ENCODE data around the gene F8.

F8 gene

DNA sequence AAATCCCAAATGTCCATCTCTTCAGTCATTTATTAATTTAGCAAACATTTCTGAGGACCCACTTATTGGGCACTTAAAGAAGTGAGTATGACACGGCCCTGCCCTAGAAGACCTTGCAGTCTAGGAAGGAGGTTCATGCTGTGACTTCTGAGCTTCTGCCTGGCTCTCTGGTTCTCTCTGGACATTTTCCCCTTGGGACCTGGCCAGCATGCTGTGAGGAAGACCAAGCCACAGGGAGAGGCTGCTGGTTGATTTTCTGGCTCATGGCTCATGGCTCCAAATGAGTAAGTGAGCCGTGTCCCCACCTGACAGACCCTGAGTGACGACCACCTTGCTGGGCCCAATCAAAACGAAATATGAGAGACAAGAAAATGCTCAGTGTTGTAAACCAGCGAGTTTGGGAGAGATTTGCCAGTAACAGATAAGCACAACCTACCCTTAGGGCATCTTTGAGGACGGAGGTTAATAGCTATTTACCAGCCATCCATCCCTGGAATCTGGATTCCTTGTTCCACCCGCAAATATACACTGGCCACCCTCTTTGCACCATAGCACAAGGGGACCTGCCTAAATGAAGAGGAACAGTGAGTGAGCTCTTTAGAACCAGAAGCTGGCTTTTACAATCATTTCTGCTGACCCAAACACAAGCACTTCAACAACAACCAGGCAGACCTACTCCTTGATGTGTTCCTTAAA, 218.1 kb downstream of the F8 start:
- Histone ChIP-seq H3K4me1 (ENCODE audit: control insufficient read depth, insufficient read depth, low read length) (peaks cover 3% of the 10 kb centered on the region), H3K27me3 (ENCODE audit: control insufficient read depth, insufficient read depth, low read length) (peaks cover 2% of the 10 kb centered on the region; the same call in 1 of the 2 replicates), H3K9me3 (ENCODE audit: control insufficient read depth, insufficient read depth, low read length) (no peaks in the 10 kb centered on the region), H3K27ac (ENCODE audit: low read length) (no peak overlapping the region), H3K36me3 (ENCODE audit: control insufficient read depth, insufficient read depth, low read length) (no peaks in the 10 kb centered on the region), H3K4me3 (ENCODE audit: low read length) (peak overlapping the region; percentile 59; the same call in 1 of the 2 replicates)
- DNase-seq (ENCODE audit: low read depth, low spot score) = no peak
- no CpG with 5 or more reads among the region's 7 CpGs for WGBS (ENCODE audit: insufficient coverage, insufficient read length)

DNA sequence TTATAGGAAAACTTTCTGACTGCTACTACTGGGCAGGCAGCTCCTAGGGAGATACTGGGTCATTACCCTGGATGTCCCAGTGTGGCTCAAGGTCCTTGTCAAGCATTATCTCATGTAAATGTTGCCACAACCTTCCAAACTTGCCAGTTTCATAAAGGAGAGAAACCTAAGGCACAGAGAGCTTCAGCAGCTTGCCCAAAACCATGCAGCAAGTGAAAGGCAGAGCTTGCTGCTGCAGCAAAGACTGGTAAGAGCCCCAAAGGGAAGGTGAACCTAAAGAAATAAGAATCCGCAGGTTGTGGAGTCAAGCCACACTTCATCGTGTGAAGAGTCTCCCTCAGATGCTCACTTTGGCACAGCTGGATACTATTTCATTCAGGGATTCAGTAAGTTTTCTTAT, 219.6 kb downstream of the F8 start:
- DNase-seq (ENCODE audit: low read depth, low spot score) = no peak
- Histone ChIP-seq H3K9me3 (ENCODE audit: control insufficient read depth, insufficient read depth, low read length) (no peaks in the 10 kb centered on the region), H3K36me3 (ENCODE audit: control insufficient read depth, insufficient read depth, low read length) (no peaks in the 10 kb centered on the region), H3K27ac (ENCODE audit: low read length) (no peak overlapping the region), H3K4me1 (ENCODE audit: control insufficient read depth, insufficient read depth, low read length) (peaks cover 3% of the 10 kb centered on the region), H3K27me3 (ENCODE audit: control insufficient read depth, insufficient read depth, low read length) (peaks cover 2% of the 10 kb centered on the region; the same call in 1 of the 2 replicates), H3K4me3 (ENCODE audit: low read length) (no peak overlapping the region)
- WGBS (ENCODE audit: insufficient coverage, insufficient read length) = no CpG with 5 or more reads among the region's 2 CpGs

DNA sequence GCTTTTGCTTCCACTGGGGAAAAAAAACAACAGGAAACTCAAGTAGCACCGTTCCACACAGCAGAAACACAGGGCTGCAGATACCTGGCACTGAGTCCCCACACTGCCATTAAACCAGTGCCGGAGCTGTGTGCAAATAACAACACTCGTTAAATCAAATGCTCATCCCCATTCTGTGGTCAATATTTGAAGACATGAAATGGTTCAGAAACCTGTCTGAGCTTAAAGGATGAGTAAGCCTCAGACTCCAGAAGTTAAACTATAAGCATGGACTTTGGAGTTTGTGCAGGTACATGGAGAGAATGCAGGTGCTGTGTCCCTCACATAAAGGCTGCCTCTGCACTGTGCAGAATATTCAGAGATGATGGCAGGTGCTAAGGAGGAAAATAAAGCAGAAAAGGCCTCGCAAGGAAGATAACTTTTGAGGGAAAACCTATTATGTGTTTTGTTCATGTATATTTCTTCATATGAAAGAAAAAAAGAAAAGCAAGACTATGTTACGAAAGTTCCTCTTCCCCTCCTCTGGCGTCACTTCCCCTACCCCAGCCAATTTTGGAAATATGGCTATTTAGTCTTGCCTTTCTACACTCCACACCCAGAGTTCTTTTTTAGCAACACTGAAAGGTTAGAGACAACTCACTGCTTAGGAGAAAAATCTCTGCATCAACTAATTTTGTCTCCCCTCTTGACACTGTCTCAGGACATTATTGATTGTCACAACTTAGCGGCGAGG, 221.9 kb downstream of the F8 start:
- Histone ChIP-seq H3K9me3 (ENCODE audit: control insufficient read depth, insufficient read depth, low read length) (no peaks in the 10 kb centered on the region), H3K36me3 (ENCODE audit: control insufficient read depth, insufficient read depth, low read length) (no peaks in the 10 kb centered on the region), H3K4me1 (ENCODE audit: control insufficient read depth, insufficient read depth, low read length) (peaks cover 3% of the 10 kb centered on the region), H3K27ac (ENCODE audit: low read length) (no peak overlapping the region), H3K4me3 (ENCODE audit: low read length) (no peak overlapping the region), H3K27me3 (ENCODE audit: control insufficient read depth, insufficient read depth, low read length) (peaks cover 2% of the 10 kb centered on the region; the same call in 1 of the 2 replicates)
- WGBS (ENCODE audit: insufficient coverage, insufficient read length) = no CpG with 5 or more reads among the region's 8 CpGs
- no peak for DNase-seq (ENCODE audit: low read depth, low spot score)

DNA sequence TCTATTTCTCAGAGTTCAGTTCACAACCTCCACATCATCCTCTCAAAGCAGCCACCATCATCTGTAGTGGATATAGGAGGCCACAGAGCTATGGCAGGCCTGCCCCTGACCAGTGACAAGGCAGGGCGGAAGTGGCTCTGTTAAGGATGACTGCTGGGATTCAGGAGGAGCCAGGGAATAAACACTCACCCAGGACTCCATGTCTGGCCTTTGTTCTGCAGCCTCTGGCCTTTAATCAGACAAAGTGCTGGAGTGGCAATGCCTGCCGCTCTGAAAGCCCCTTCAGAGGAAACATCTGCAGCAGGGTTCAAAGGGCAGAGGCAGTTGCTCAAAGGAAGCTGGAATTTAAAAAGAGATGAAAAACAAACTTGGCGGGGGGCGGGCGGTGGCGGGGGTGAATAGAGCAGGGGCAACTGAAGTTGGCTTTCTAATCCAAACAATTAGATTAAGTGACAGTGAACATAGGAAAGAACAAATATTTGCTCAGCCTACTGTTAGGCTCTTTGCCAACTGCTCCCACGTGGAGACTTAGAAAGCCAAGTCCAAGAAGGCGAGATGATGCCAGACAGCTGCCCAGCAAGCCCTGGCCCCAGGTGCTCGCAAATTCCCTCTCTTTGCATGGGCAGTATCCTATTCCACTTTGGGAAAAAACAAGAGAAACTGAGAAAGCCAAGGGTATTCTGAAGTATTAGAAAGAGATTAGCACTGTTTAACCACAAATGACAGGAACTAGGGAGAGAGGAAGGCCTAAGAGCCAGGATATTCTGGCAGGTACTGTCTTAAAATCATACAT, 222.8 kb downstream of the F8 start:
- Histone ChIP-seq H3K36me3 (ENCODE audit: control insufficient read depth, insufficient read depth, low read length) (no peaks in the 10 kb centered on the region), H3K27me3 (ENCODE audit: control insufficient read depth, insufficient read depth, low read length) (peaks cover 2% of the 10 kb centered on the region; the same call in 1 of the 2 replicates), H3K4me1 (ENCODE audit: control insufficient read depth, insufficient read depth, low read length) (peaks cover 3% of the 10 kb centered on the region), H3K27ac (ENCODE audit: low read length) (no peak overlapping the region), H3K4me3 (ENCODE audit: low read length) (no peak overlapping the region), H3K9me3 (ENCODE audit: control insufficient read depth, insufficient read depth, low read length) (no peaks in the 10 kb centered on the region)
- WGBS (ENCODE audit: insufficient coverage, insufficient read length) = no CpG with 5 or more reads among the region's 9 CpGs
- DNase-seq (ENCODE audit: low read depth, low spot score) = no peak

DNA sequence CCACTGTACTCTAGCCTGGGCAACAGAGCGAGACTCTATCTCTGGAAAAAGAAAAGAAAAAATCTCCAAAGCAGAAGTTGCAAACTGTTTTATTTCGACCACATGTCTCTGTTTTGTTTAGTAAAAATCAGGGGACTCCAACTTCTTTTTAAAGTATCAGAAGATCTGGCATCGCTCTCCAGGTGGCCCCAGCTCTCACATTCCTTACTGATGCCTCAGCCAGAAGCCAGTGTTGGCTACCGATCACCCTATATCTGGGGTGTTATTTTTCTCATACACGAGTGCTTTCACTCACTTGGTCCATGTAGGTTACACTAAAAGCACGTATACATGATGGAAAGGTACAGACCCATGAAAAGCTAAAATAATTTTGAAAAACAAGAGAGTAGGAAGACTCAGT, 225.5 kb downstream of the F8 start:
- DNase-seq (ENCODE audit: low read depth, low spot score) = no peak
- no peaks in the 10 kb centered on the region for H3K27me3 ChIP-seq (ENCODE audit: control insufficient read depth, insufficient read depth, low read length)
- no peaks in the 10 kb centered on the region for H3K36me3 ChIP-seq (ENCODE audit: control insufficient read depth, insufficient read depth, low read length)
- H3K4me1 ChIP-seq (ENCODE audit: control insufficient read depth, insufficient read depth, low read length) = peaks cover 2% of the 10 kb centered on the region
- H3K9me3 ChIP-seq (ENCODE audit: control insufficient read depth, insufficient read depth, low read length) = no peaks in the 10 kb centered on the region
- no peak overlapping the region for H3K27ac ChIP-seq (ENCODE audit: low read length)
- H3K4me3 ChIP-seq (ENCODE audit: low read length) = no peak overlapping the region
- WGBS (ENCODE audit: insufficient coverage, insufficient read length) = no CpG with 5 or more reads among the region's 6 CpGs

DNA sequence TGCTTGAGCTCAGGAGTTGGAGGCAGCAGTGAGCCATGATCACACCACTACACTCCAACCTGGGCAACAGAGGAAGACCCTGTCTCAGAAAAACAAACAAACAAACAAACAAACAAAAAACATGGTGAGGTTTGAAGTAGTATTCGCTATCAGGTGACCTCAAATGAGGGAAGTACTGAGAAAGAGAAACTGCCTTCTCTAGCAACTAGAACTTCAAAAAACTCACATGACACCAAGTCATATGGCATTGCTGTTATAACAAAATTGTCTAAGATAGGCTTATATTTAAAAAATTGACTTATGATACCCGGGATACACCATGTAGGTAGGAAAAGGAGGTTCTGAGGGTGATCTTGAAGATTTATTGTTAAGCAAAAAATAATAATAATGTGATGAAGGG, 227.5 kb downstream of the F8 start:
- H3K27me3 ChIP-seq (ENCODE audit: control insufficient read depth, insufficient read depth, low read length) = no peaks in the 10 kb centered on the region
- no peaks in the 10 kb centered on the region for H3K4me1 ChIP-seq (ENCODE audit: control insufficient read depth, insufficient read depth, low read length)
- no CpG with 5 or more reads among the region's 2 CpGs for WGBS (ENCODE audit: insufficient coverage, insufficient read length)
- H3K36me3 ChIP-seq (ENCODE audit: control insufficient read depth, insufficient read depth, low read length) = no peaks in the 10 kb centered on the region
- no peak overlapping the region for H3K4me3 ChIP-seq (ENCODE audit: low read length)
- no peak overlapping the region for H3K27ac ChIP-seq (ENCODE audit: low read length)
- DNase-seq (ENCODE audit: low read depth, low spot score) = no peak
- no peaks in the 10 kb centered on the region for H3K9me3 ChIP-seq (ENCODE audit: control insufficient read depth, insufficient read depth, low read length)

DNA sequence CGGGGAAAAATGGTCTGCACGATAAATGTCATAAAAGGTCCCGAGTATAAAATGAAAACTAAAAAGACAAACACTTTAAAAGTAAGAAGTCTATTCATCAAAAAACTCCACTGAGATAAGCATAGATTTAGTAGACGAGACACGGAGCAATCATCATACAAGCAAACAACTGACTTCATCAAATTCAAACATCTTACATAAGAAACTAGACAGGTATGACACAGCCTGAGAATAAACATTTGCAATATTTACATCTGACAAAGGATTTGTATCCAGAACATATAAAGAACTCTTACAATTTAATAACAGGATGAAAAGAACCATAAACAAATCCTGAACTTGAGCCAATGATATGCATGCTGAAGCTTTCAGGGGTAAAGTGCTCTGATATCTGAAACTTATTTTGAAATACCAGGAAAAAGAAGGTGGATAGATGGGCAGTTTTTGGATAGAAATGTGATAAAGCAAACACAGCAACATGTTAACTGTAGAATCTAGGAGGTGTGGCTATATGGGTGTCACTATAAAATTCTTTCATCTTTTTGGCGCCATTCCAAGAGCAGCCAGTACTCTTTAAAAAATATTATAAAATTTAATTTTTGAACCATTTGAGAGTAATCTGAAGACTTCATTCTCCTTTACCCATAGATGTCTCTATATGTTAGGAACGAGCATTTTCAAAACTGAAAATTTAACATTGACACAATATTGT, 229.3 kb downstream of the F8 start:
- Histone ChIP-seq H3K4me3 (ENCODE audit: low read length) (no peak overlapping the region), H3K27me3 (ENCODE audit: control insufficient read depth, insufficient read depth, low read length) (no peaks in the 10 kb centered on the region), H3K36me3 (ENCODE audit: control insufficient read depth, insufficient read depth, low read length) (no peaks in the 10 kb centered on the region), H3K9me3 (ENCODE audit: control insufficient read depth, insufficient read depth, low read length) (no peaks in the 10 kb centered on the region), H3K4me1 (ENCODE audit: control insufficient read depth, insufficient read depth, low read length) (no peaks in the 10 kb centered on the region), H3K27ac (ENCODE audit: low read length) (no peak overlapping the region)
- no peak for DNase-seq (ENCODE audit: low read depth, low spot score)
- WGBS (ENCODE audit: insufficient coverage, insufficient read length) = no CpG with 5 or more reads among the region's 7 CpGs

DNA sequence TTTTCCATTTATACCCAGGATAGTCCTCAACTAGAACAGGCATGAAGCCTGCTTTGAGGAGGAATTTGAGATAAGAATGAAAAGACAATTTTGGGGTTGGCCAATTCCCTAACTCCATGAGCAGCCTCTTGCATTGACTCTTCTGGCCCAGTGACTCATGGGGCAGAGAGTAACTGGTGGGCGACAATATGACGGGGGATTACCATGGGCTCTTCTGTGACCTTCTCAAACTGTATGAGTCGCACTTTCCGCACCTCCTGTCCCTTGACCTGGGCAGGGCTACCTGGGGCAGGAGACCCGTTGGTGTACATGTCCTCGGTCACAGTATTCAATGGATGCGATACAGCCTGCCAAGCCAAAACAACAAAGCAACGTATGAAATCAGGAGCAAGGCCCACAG, 230.6 kb downstream of the F8 start:
- DNase-seq (ENCODE audit: low read depth, low spot score) = no peak
- WGBS (ENCODE audit: insufficient coverage, insufficient read length) = no CpG with 5 or more reads among the region's 8 CpGs
- Histone ChIP-seq H3K4me3 (ENCODE audit: low read length) (no peak overlapping the region), H3K9me3 (ENCODE audit: control insufficient read depth, insufficient read depth, low read length) (no peaks in the 10 kb centered on the region), H3K27me3 (ENCODE audit: control insufficient read depth, insufficient read depth, low read length) (no peaks in the 10 kb centered on the region), H3K4me1 (ENCODE audit: control insufficient read depth, insufficient read depth, low read length) (no peaks in the 10 kb centered on the region), H3K27ac (ENCODE audit: low read length) (no peak overlapping the region), H3K36me3 (ENCODE audit: control insufficient read depth, insufficient read depth, low read length) (no peaks in the 10 kb centered on the region)

DNA sequence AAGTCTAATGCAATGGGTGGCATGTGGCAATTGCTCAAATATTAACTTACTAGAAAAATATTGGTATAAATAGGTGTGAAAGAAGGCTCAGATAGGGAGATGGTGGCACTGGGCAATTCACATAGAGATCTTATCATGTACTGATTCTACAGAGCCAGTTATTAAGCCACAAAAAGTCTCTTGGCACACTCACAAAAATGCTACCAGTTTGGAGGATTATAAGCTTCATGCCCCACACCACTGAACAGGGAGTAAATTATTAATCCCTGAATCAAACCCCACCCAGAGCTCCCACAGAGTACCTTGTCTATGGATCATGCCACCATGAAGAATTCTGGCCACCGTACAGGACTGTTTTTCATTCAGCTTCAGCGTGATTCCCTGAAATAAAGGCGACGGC, 231.1 kb downstream of the F8 start:
- H3K36me3 ChIP-seq (ENCODE audit: control insufficient read depth, insufficient read depth, low read length) = no peaks in the 10 kb centered on the region
- H3K27me3 ChIP-seq (ENCODE audit: control insufficient read depth, insufficient read depth, low read length) = no peaks in the 10 kb centered on the region
- no peaks in the 10 kb centered on the region for H3K4me1 ChIP-seq (ENCODE audit: control insufficient read depth, insufficient read depth, low read length)
- DNase-seq (ENCODE audit: low read depth, low spot score) = no peak
- no peak overlapping the region for H3K4me3 ChIP-seq (ENCODE audit: low read length)
- H3K9me3 ChIP-seq (ENCODE audit: control insufficient read depth, insufficient read depth, low read length) = no peaks in the 10 kb centered on the region
- H3K27ac ChIP-seq (ENCODE audit: low read length) = no peak overlapping the region
- WGBS (ENCODE audit: insufficient coverage, insufficient read length) = no CpG with 5 or more reads among the region's 4 CpGs
